Measurements from ENCODE around the gene MEMO1. TPM values are rescaled to one million over a fixed set of nuclear protein-coding genes. Genes with fewer than 3 reads are reported as not detected.

MEMO1 gene
- total RNA-seq, 2 donors from 2014 or later: 5.6 to 13.2 TPM

- TF ChIP-seq CTCF (IDR thresholded peaks at IDR 0.05) (no peak), POLR2A (IDR thresholded peaks at IDR 0.05) (no peak)
- no peak overlapping the region for H3K4me3 ChIP-seq
- ATAC-seq (no peak), DNase-seq (no peak)
- H3K27me3 ChIP-seq: no peaks in the 10 kb centered on the region
- no peaks in the 10 kb centered on the region for H3K36me3 ChIP-seq (replicated peaks in 1 of 2; ENCODE audit: insufficient read depth in 1 of 2, low read depth in 2 of 2)
- no peaks in the 10 kb centered on the region for H3K4me1 ChIP-seq
- intact Hi-C loops (cut with DNase I): no loop called here
- no peaks in the 10 kb centered on the region for H3K9me3 ChIP-seq
- WGBS, 2 donors: 96 to 98% methylated on average over 4 of the region's 4 CpGs
- H3K27ac ChIP-seq: no peak overlapping the region
Observed at GRCh38 chr2:31931916-31932315, 78.9 kb downstream of the MEMO1 start.

GRCh38 chr2:31925517-31925916 is 85.3 kb downstream of the MEMO1 start:
- ATAC-seq (no peak), DNase-seq (no peak)
- WGBS, 2 donors: 97 to 98% methylated on average over 2 of the region's 2 CpGs
- H3K27ac ChIP-seq: no peak overlapping the region
- no peaks in the 10 kb centered on the region for H3K4me1 ChIP-seq
- intact Hi-C loops (cut with DNase I): no loop called here
- no peaks in the 10 kb centered on the region for H3K27me3 ChIP-seq
- no peak overlapping the region for H3K4me3 ChIP-seq
- TF ChIP-seq POLR2A (IDR thresholded peaks at IDR 0.05) (no peak), CTCF (IDR thresholded peaks at IDR 0.05) (no peak)
- H3K36me3 ChIP-seq (replicated peaks in 1 of 2; ENCODE audit: insufficient read depth in 1 of 2, low read depth in 2 of 2): no peaks in the 10 kb centered on the region
- no peaks in the 10 kb centered on the region for H3K9me3 ChIP-seq

- Histone ChIP-seq H3K27ac (no peak overlapping the region), H3K4me1 (no peaks in the 10 kb centered on the region), H3K4me3 (no peak overlapping the region), H3K27me3 (no peaks in the 10 kb centered on the region), H3K9me3 (no peaks in the 10 kb centered on the region), H3K36me3 (replicated peaks in 1 of 2; ENCODE audit: insufficient read depth in 1 of 2, low read depth in 2 of 2) (no peaks in the 10 kb centered on the region)
- DNase-seq (no peak), ATAC-seq (no peak)
- TF ChIP-seq CTCF (IDR thresholded peaks at IDR 0.05) (no peak), POLR2A (IDR thresholded peaks at IDR 0.05) (no peak)
- intact Hi-C loops (cut with DNase I): no loop called here
Observed at GRCh38 chr2:31923662-31924061, 87.1 kb downstream of the MEMO1 start.

DNA sequence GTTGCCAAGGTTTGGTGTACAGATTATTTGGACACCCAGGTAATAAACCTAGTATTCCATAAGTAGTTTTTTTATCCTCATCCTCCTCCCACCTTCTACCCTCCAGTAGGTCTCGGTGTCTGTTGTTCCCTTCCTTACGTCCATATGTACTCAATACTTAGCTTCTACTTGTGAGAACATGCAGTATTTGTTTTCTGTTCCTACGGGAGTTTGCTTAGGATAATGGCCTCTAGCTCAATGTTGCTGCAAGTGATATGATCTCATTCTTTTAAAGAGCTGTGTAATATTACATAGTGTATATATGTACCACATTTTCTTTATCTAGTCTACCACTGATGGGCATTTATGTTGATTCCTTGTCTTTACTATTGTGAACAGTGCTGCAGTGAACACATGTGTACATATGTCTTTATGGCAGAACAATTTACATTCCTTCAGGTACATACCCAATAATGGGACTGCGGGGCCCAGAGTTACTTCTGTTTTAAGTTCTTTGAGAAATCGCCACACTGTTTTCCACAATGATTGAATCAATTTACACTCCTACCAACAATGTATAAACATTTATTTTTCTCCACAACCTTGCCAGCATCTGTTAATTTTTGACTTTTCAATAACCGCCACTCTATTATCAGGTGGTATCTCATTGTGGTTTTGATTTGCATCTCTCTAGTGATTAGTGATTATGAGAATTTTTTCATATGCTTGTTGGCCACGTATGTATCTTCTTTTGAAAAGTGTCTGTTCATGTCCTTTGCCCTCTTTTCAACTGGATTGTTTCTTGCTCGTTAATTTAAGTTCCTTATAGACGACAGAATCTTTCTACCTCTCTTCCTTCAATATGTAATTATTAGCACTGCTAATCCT is 88.0 kb downstream of the MEMO1 start:
- 52 to 56% methylated on average over 9 of the region's 9 CpGs for WGBS, 2 donors
- intact Hi-C loops (cut with DNase I): no loop called here
- Histone ChIP-seq H3K9me3 (no peaks in the 10 kb centered on the region), H3K36me3 (replicated peaks in 1 of 2; ENCODE audit: insufficient read depth in 1 of 2, low read depth in 2 of 2) (no peaks in the 10 kb centered on the region), H3K27me3 (no peaks in the 10 kb centered on the region), H3K27ac (no peak overlapping the region), H3K4me3 (no peak overlapping the region), H3K4me1 (no peaks in the 10 kb centered on the region)
- ATAC-seq (no peak), DNase-seq (no peak)
- TF ChIP-seq CTCF (IDR thresholded peaks at IDR 0.05) (no peak), POLR2A (IDR thresholded peaks at IDR 0.05) (no peak)

- no peak for ATAC-seq
Observed at GRCh38 chr2:31920962-31921361, 89.8 kb downstream of the MEMO1 start.

More at GRCh38 chr2:31920962-31921361, 89.8 kb downstream of the MEMO1 start:
- Histone ChIP-seq H3K36me3 (replicated peaks in 1 of 2; ENCODE audit: insufficient read depth in 1 of 2, low read depth in 2 of 2) (no peaks in the 10 kb centered on the region), H3K27me3 (no peaks in the 10 kb centered on the region), H3K9me3 (no peaks in the 10 kb centered on the region), H3K4me3 (no peak overlapping the region), H3K4me1 (no peaks in the 10 kb centered on the region), H3K27ac (no peak overlapping the region)
- TF ChIP-seq CTCF (IDR thresholded peaks at IDR 0.05) (no peak), POLR2A (IDR thresholded peaks at IDR 0.05) (no peak)
- DNase-seq: no peak
- WGBS, 2 donors: 92 to 100% methylated on average over 1 of the region's 1 CpG
- intact Hi-C loops (cut with DNase I): no loop called here
